ENCODE results near the gene SCART1.
A peak's percentile ranks its signal among the peaks of the same experiment; 100 is the strongest.

Gene SCART1

GRCh38 chr10:133415752-133416151 lies 38.0 kb upstream of the SCART1 start:
- Mint-ChIP-seq H3K9me3 (peaks cover 51% of the 10 kb centered on the region), H3K27me3 (ENCODE audit: low read depth, poor library complexity) (peaks cover 15% of the 10 kb centered on the region), H3K4me1 (no peaks in the 10 kb centered on the region), H3K27ac (no peak overlapping the region), H3K36me3 (ENCODE audit: low read depth) (peaks cover 74% of the 10 kb centered on the region), H3K4me3 (no peak overlapping the region)
- no peak for TF ChIP-seq CTCF (IDR thresholded peaks at IDR 0.05)
- DNase-seq = no peak

- Mint-ChIP-seq H3K36me3 (ENCODE audit: low read depth) (peaks cover 47% of the 10 kb centered on the region), H3K4me1 (no peaks in the 10 kb centered on the region), H3K27me3 (ENCODE audit: low read depth, poor library complexity) (peaks cover 35% of the 10 kb centered on the region), H3K27ac (peak overlapping the region; percentile 25), H3K4me3 (no peak overlapping the region), H3K9me3 (peaks cover 24% of the 10 kb centered on the region)
- no peak for DNase-seq
- no peak for TF ChIP-seq CTCF (IDR thresholded peaks at IDR 0.05)
Measured at GRCh38 chr10:133418289-133418993, 35.3 kb upstream of the SCART1 start.

GRCh38 chr10:133419211-133419950 lies 34.4 kb upstream of the SCART1 start:
- Mint-ChIP-seq H3K36me3 (ENCODE audit: low read depth) (peaks cover 37% of the 10 kb centered on the region), H3K4me1 (no peaks in the 10 kb centered on the region), H3K27ac (no peak overlapping the region), H3K4me3 (no peak overlapping the region), H3K9me3 (peaks cover 19% of the 10 kb centered on the region), H3K27me3 (ENCODE audit: low read depth, poor library complexity) (peaks cover 39% of the 10 kb centered on the region)
- no peak for DNase-seq
- TF ChIP-seq CTCF (IDR thresholded peaks at IDR 0.05) = no peak

- Mint-ChIP-seq H3K27ac (no peak overlapping the region), H3K4me1 (no peaks in the 10 kb centered on the region), H3K36me3 (ENCODE audit: low read depth) (peaks cover 31% of the 10 kb centered on the region), H3K27me3 (ENCODE audit: low read depth, poor library complexity) (peaks cover 39% of the 10 kb centered on the region), H3K9me3 (peaks cover 13% of the 10 kb centered on the region), H3K4me3 (no peak overlapping the region)
- DNase-seq = no peak
- no peak for TF ChIP-seq CTCF (IDR thresholded peaks at IDR 0.05)
Measured at GRCh38 chr10:133420028-133420427, 33.7 kb upstream of the SCART1 start.

- Mint-ChIP-seq H3K27ac (no peak overlapping the region), H3K27me3 (ENCODE audit: low read depth, poor library complexity) (peaks cover 33% of the 10 kb centered on the region), H3K9me3 (peaks cover 8% of the 10 kb centered on the region), H3K4me1 (no peaks in the 10 kb centered on the region), H3K36me3 (ENCODE audit: low read depth) (peaks cover 25% of the 10 kb centered on the region), H3K4me3 (no peak overlapping the region)
- no peak for TF ChIP-seq CTCF (IDR thresholded peaks at IDR 0.05)
- DNase-seq = no peak
Measured at GRCh38 chr10:133420579-133420978, 33.2 kb upstream of the SCART1 start.
